HepG2 (cell line): Measurements from ENCODE around the gene UNC5C. TPM values are rescaled to one million over a fixed set of nuclear protein-coding genes. Genes with fewer than 3 reads are reported as not detected.

Experiments
- ATAC-seq: fragments of 200-7000 bp; cut with Tn5 transposase; 3 replicates; pipeline ENCODE4 v1.9.1; 2020; ENCODE audit warnings: mild to moderate bottlenecking, moderate library complexity
- BruUV-seq: library from RNA; stranded (reverse); fragments of 400-500 nt; replicated peaks from 2 replicates; lab custom pipeline; 2021; lab: Mats Ljungman, UMichigan
- CTCF ChIA-PET: fragments of 300-600 bp; formaldehyde crosslinking; extraction: SDS; loops from one replicate; lab custom pipeline; 2021; ENCODE audit warnings: low total read pairs, inconsistent platforms, low intra/inter-chr PET ratio; lab: Yijun Ruan, JAX
- POLR2A ChIA-PET: fragments of 350-600 bp; sonication (Branson Sonifier 250); formaldehyde crosslinking; loops from one replicate; lab custom pipeline; 2020; ENCODE audit warnings: antibody characterized with exemption, inconsistent platforms; lab: Yijun Ruan, JAX
- DNase-seq: peaks from one replicate; pipeline ENCODE4 v3.0.0-alpha.2; 2015; ENCODE audit warnings: low spot score
- FAIRE-seq: peaks from 3 replicates; lab custom pipeline; 2011; peaks lifted over from hg19 to GRCh38; lab: Jason Lieb, UNC
- H2AFZ ChIP-seq: one replicate; pipeline ENCODE4 v1.6.1; 2011; ENCODE audit warnings: low read length, inconsistent platforms
- H3K27ac ChIP-seq: fragments of 300-600 bp; 3 replicates; pipeline ENCODE4 v1.8.0; 2011; ENCODE audit warnings: mixed run types, mild to moderate bottlenecking, mixed read lengths, low read length, inconsistent platforms; ENCODE audit not compliant: insufficient read depth; ENCODE audit errors: extremely low read length
- H3K27me3 ChIP-seq, 2 experiments: fragments of 200-600 bp in 1 of 2; 2 replicates in 1 of 2; 3 replicates in 1 of 2; pipeline versions ENCODE4 v1.6.0 to v1.8.0; 2011; ENCODE audit warnings: low read length in 2 of 2, mild to moderate bottlenecking in 2 of 2, moderate library complexity in 2 of 2, inconsistent platforms in 1 of 2; ENCODE audit not compliant: insufficient read depth in 2 of 2, control insufficient read depth in 1 of 2
- H3K36me3 ChIP-seq, 2 experiments: fragments of 200-600 bp in 1 of 2; replicated peaks in 1 of 2; 2 replicates in 1 of 2; 3 replicates in 1 of 2; pipeline versions ENCODE4 v1.5.1 to v1.8.0; 2011; ENCODE audit warnings: low read length in 2 of 2, inconsistent platforms in 1 of 2; ENCODE audit not compliant: insufficient read depth in 2 of 2, control insufficient read depth in 1 of 2
- H3K4me1 ChIP-seq: 2 replicates; pipeline ENCODE4 v1.5.1; 2012; ENCODE audit warnings: low read length, inconsistent platforms; ENCODE audit not compliant: insufficient read depth
- H3K4me2 ChIP-seq: 2 replicates; pipeline ENCODE4 v1.6.0; 2011; ENCODE audit warnings: low read depth, low read length, inconsistent platforms
- H3K4me3 ChIP-seq, 3 experiments: fragments of 200-600 bp in 1 of 3; sonication (generic), shearing (Covaris generic) in 1 of 3; replicated peaks in 1 of 3; 2 replicates each; pipeline ENCODE4 v1.5.1; 2011 to 2016; ENCODE audit warnings: low read length in 3 of 3, inconsistent platforms in 2 of 3, low read depth in 2 of 3, mild to moderate bottlenecking in 2 of 3, control low read depth in 1 of 3, mixed read lengths in 1 of 3; ENCODE audit not compliant: insufficient read depth in 1 of 3
- H3K79me2 ChIP-seq: one replicate; pipeline ENCODE4 v1.6.1; 2011; ENCODE audit warnings: low read length, inconsistent platforms; ENCODE audit not compliant: insufficient read depth
- H3K9ac ChIP-seq: 2 replicates; pipeline ENCODE4 v1.6.0; 2011; ENCODE audit warnings: mild to moderate bottlenecking, low read depth, low read length, inconsistent platforms; ENCODE audit not compliant: insufficient read depth
- H3K9me3 ChIP-seq: 2 replicates; pipeline ENCODE4 v1.5.1; 2012; ENCODE audit warnings: mild to moderate bottlenecking, low read length
- H4K20me1 ChIP-seq: 2 replicates; pipeline ENCODE4 v1.6.0; 2011; ENCODE audit warnings: inconsistent platforms, mild to moderate bottlenecking, low read length, moderate library complexity; ENCODE audit not compliant: insufficient read depth
- NR3C1 ChIP-seq: sonication (generic); formaldehyde crosslinking; IDR thresholded peaks from 2 replicates; pipeline ENCODE4 v1.4.0; 2020; ENCODE audit warnings: missing genetic modification reagents
- PHF5A ChIP-seq: IDR thresholded peaks from one replicate; pipeline ENCODE4 v1.6.1; 2018; ENCODE audit warnings: low read depth, missing genetic modification reagents; ENCODE audit not compliant: unreplicated experiment
- REST ChIP-seq, 2 experiments: IDR thresholded peaks; 2 replicates each; pipeline ENCODE4 v1.6.1; 2011 to 2012; ENCODE audit warnings: low read length in 2 of 2, borderline replicate concordance in 1 of 2, low read depth in 1 of 2, mild to moderate bottlenecking in 1 of 2, moderate library complexity in 1 of 2
- ZNF3 ChIP-seq: IDR thresholded peaks from 2 replicates; pipeline ENCODE4 v1.7.0; 2017; ENCODE audit warnings: inconsistent platforms
- ZNF496 ChIP-seq: sonication (generic); formaldehyde crosslinking; IDR thresholded peaks from 2 replicates; pipeline ENCODE4 v1.8.1; 2023; ENCODE audit warnings: mild to moderate bottlenecking, moderate library complexity, missing genetic modification reagents; ENCODE audit not compliant: insufficient replicate concordance
- ZNF775 ChIP-seq: sonication (generic); formaldehyde crosslinking; IDR thresholded peaks from 2 replicates; pipeline ENCODE4 v1.4.0; 2020; ENCODE audit warnings: missing genetic modification reagents, mild to moderate bottlenecking, moderate library complexity, borderline replicate concordance
- WGBS: methylation state at CpG from one replicate; pipeline ENCODE4 v1.1.6; 2017; ENCODE audit warnings: low lambda C conversion rate; 5-methylcytosine and 5-hydroxymethylcytosine counted together
- in situ Hi-C: cut with HindIII; loops from 2 replicates; pipeline ENCODE4 v1.10.0; 2017; ENCODE audit warnings: low pct_unique_long_range_greater_than_20kb; ENCODE audit not compliant: extremely low pct_ligation_motif_present
- intact Hi-C: fragments of 100-400 bp; cut with micrococcal nuclease; formaldehyde crosslinking; loops from one replicate; pipeline ENCODE4 v1.10.0; 2022; ENCODE audit not compliant: unreplicated experiment
- polyA plus RNA-seq, 8 experiments: library from polyadenylated mRNA; depleted of rRNA in 3 of 8; stranded (reverse) in 7 of 8; unstranded in 1 of 8; fragments of >200 nt; fragmentation: Illumina TruSeq in 4 of 8; extraction: Trizol in 4 of 8; gene quantifications; 2 replicates each; pipeline versions ENCODE4 v1.2.1 to v1.2.3, GENCODE V29; 2011 to 2016; ENCODE audit warnings: low read depth in 4 of 8, missing spikeins in 1 of 8, mixed read lengths in 1 of 8; ENCODE audit not compliant: insufficient read depth in 1 of 8
- total RNA-seq, 5 experiments: library from RNA; depleted of rRNA; stranded (reverse); fragments of >200 nt; fragmentation: Illumina TruSeq; extraction: Trizol; gene quantifications; 2 replicates each; pipeline ENCODE4 v1.2.3, GENCODE V29; 2016; ENCODE audit warnings: low read depth in 1 of 5
- TF ChIP-seq, protein P1 (sequence below): sonication (generic); formaldehyde crosslinking; IDR thresholded peaks from 2 replicates; pipeline ENCODE4 v1.4.0; 2020; ENCODE audit warnings: missing genetic modification reagents

The UNC5C gene
- total and polyA plus RNA-seq, 2 of the 13 experiments (the other 11 are each of a cell fraction or from before 2014, with no cell fraction given) = not detected

DNA sequence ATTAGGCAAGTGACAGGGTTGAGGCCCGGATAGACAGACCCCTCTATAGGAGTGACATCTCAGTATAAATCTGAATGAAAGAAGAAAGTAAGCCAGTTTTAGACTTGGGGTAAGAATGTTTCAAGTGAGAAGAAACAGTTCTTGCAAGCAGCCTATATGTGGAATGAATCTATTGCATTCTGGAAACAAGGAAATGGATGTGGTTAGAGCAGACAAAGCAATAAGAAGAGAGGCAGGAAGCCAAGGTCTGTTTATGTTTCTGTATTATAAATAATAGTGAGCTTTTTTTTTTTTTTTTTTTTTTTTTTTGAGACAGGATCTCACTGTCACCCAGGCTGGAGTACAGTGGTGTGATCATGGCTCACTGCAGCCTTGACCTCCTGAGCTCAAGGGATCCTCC is 255.8 kb downstream of the UNC5C start:
- Histone ChIP-seq H3K9ac (no peak overlapping the region), H3K4me3 (no peak overlapping the region), H3K27ac (no peak overlapping the region), H3K9me3 (no peaks in the 10 kb centered on the region), H2AFZ (no peak overlapping the region), H3K79me2 (no peaks in the 10 kb centered on the region), H3K27me3 (no peaks in the 10 kb centered on the region), H3K4me1 (no peaks in the 10 kb centered on the region), H3K4me2 (no peak overlapping the region), H3K36me3 (no peaks in the 10 kb centered on the region), H4K20me1 (no peaks in the 10 kb centered on the region)
- CTCF ChIA-PET = no interaction called here
- intact Hi-C loops (no loop called here), in situ Hi-C loops (no loop called here)
- POLR2A ChIA-PET = no interaction called here
- TF ChIP-seq ZNF3 (CRISPR knock-in tag) (no peak), ZNF775 (CRISPR knock-in tag) (no peak), ZNF496 (CRISPR knock-in tag) (no peak), PHF5A (no peak), NR3C1 (no peak), REST (IDR thresholded peaks at IDR 0.05; ENCODE audit: borderline replicate concordance in 1 of 2, low read depth in 1 of 2, low read length in 2 of 2) (no peak)
- TF ChIP-seq, protein P1, sequence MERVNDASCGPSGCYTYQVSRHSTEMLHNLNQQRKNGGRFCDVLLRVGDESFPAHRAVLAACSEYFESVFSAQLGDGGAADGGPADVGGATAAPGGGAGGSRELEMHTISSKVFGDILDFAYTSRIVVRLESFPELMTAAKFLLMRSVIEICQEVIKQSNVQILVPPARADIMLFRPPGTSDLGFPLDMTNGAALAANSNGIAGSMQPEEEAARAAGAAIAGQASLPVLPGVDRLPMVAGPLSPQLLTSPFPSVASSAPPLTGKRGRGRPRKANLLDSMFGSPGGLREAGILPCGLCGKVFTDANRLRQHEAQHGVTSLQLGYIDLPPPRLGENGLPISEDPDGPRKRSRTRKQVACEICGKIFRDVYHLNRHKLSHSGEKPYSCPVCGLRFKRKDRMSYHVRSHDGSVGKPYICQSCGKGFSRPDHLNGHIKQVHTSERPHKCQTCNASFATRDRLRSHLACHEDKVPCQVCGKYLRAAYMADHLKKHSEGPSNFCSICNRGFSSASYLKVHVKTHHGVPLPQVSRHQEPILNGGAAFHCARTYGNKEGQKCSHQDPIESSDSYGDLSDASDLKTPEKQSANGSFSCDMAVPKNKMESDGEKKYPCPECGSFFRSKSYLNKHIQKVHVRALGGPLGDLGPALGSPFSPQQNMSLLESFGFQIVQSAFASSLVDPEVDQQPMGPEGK (CRISPR knock-in tag) = no peak
- BruUV-seq = no TSS peak
- FAIRE-seq (no peak), DNase-seq (no peak), ATAC-seq (no peak)
- WGBS = 2% methylated on average over 1 of the region's 1 CpG
